Myocyte (in vitro differentiated cells): Measurements from ENCODE around the gene ZMIZ1. TPM values are rescaled to one million over a fixed set of nuclear protein-coding genes. Genes with fewer than 3 reads are reported as not detected.

Experiments used
- DNase-seq: peaks from one replicate; pipeline ENCODE4 v3.0.0-alpha.2; 2012; ENCODE audit warnings: low read depth
- total RNA-seq: library from RNA; depleted of rRNA; stranded (reverse); fragments of >200 nt; gene quantifications from 2 replicates; pipeline ENCODE4 v1.2.3, GENCODE V29; 2014

ZMIZ1 gene
- total RNA-seq, 1 donor from 2014 or later, result 10.0 TPM

GRCh38 chr10:79166312-79166721 is 97.6 kb downstream of the ZMIZ1 start:
- peak; percentile 91 for DNase-seq

DNA sequence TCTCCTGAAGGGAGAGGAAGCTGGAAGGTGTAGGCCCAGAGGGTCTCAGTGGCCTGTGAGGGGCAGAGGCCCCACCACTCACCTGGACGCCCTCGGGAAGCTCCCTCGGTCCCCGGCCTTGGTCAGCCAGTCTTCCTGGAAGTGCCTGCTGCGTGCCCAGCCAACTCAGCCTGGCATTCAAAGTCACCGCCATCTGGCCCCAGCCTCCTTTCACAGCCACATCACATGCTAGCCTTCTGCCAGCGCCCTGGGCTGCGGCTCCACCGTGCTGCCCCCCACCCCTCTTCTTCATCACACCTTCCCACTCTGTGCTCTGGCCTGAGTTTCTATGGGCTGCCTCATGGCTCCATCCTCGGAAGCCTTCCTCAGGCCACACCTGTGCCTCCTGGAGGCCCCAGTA is 98.0 kb downstream of the ZMIZ1 start:
- no peak for DNase-seq

DNA sequence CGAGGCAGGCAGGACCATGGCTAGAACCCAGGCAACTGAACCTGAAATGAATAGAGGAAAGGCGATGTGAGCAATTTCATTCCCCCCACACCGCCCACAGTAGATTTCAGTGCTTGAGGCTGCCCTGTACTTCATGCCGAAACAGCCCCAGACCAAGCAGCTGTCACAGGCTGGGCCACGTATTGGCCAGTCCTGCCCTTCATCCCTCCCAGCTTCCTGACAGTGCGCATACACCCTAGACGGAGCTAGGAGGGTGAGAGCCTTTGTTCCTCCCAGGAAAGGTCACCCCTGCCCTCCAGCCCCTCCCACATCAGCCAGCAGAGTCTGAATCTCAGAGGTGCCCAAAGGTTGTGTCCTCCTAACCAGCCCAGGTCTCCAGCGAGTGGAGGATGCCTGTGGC is 98.8 kb downstream of the ZMIZ1 start:
- no peak for DNase-seq

GRCh38 chr10:79168210-79168609 is 99.4 kb downstream of the ZMIZ1 start:
- no peak for DNase-seq

- peak; percentile 91 for DNase-seq
Measured at GRCh38 chr10:79170226-79170752, 101.5 kb downstream of the ZMIZ1 start.

GRCh38 chr10:79170993-79171392 is 102.2 kb downstream of the ZMIZ1 start:
- no peak for DNase-seq

- DNase-seq, result no peak
Measured at GRCh38 chr10:79171504-79171903, 102.7 kb downstream of the ZMIZ1 start.

DNA sequence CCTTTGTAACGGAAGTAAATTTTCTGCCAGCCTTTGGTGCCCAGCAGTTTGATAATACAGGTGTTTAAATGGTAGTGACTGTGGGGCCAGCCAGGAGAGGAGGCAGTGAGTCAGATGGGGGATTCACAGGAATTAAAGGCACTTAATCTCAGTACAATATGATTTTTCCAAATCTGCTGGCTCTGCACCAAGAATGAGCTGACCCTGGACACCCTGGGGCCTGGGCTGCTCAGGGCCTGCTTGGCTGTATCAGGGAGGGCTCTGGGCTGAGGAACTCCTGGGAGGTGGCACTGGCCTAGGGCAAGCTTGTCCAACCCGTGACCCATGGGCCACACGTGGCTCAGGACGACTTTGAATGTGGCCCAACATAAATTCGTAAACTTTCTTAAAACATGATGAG is 104.1 kb downstream of the ZMIZ1 start:
- no peak for DNase-seq

DNA sequence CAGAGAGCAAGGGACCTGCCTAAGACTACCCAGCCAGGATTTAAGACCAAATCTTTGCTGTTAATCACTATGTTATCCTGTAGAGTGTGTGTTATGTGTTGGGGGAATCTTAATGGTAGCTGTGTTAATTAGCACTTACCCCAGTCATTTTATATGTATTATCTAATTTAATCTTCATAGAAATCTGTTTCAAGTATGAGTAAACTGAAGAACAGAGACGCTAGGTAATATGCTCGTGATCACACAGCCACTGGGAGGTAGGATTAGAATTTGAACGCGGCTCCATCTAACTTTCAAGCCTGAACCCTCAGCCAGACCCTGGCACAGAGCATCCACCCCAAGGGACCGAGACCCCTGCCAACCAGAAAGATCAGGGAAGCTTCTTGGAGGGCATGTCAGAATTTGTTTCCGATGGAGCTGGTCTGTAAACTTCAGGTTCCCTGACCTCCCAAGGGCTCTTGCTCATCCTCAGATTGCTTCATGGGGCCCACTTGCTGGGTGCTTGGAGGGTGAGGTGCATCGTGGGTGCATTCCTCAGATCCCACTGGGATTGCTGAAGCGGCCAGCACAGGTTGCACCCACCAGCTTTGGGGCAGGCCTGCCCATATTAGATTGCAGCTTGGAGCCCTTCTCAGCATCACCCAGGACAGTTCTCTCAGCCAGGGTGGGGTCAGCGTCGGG is 105.0 kb downstream of the ZMIZ1 start:
- no peak for DNase-seq

DNA sequence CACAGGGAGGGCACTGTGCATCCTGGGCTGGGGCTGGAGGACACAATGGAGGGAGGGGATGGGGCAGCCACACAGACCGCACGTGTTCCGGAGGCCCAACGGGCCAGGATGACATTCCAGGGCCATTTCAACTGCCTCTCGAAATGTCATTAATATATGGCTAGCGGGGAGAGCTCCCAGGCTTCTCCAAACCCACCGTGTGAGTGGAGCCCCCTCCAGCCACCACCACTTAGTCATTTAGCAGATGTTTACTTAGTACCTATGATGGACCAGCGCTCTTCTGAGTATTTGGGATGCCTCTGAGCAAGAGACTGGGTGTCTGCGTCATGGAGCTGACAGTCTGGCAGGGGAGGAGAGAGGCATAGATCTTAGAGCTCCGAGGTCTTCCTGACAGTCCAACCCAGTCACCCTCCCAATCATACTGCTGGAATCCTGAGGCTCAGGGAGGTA is 107.3 kb downstream of the ZMIZ1 start:
- DNase-seq, result no peak

- DNase-seq, result no peak
Measured at GRCh38 chr10:79176949-79177602, 108.3 kb downstream of the ZMIZ1 start.

DNA sequence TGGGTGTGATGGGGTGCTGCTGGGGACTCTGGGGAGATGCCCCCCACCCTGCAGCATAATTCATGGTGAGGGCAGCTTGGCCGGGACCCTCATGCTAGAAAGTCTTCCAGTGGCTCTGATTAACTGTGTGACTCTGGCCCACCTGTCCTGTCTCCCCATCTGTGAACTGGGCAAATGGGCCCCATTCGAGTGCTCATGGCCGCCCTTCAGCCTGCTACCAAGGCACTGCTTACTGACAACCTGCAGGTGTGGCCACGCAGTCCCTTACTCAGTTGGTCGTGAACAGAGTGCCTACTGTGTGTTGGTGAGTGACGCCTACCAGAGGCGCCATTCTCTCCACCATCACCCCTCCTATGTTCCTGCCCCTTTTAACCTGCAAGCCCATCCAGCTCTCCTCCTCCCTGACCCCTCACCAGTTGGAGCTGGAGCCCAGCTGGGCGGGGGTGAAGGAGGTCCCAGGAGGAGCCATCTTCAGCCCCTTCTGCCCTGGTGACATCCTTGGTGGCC is 109.4 kb downstream of the ZMIZ1 start:
- DNase-seq, result no peak

- DNase-seq, result peak; percentile 62
Measured at GRCh38 chr10:79178614-79179163, 109.9 kb downstream of the ZMIZ1 start.

- DNase-seq, result no peak
Measured at GRCh38 chr10:79179164-79179956, 110.6 kb downstream of the ZMIZ1 start.

DNA sequence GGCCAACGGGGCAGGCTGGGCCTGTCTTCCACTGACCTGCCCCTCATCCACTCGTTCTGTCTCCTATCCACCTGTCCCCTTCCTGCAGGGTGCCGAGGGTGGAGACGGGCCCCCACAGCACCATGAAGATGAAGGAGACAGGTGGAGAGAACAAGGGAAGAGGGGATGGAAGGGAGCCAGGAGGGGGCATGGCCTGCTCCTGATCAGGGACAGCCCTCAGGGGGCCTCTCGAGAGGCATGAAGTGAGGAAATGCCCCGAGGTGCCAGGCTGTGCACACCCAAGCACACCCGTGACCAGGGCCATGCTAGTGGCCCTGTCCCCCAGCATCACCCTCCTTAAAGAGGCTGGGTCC is 111.2 kb downstream of the ZMIZ1 start:
- no peak for DNase-seq

DNA sequence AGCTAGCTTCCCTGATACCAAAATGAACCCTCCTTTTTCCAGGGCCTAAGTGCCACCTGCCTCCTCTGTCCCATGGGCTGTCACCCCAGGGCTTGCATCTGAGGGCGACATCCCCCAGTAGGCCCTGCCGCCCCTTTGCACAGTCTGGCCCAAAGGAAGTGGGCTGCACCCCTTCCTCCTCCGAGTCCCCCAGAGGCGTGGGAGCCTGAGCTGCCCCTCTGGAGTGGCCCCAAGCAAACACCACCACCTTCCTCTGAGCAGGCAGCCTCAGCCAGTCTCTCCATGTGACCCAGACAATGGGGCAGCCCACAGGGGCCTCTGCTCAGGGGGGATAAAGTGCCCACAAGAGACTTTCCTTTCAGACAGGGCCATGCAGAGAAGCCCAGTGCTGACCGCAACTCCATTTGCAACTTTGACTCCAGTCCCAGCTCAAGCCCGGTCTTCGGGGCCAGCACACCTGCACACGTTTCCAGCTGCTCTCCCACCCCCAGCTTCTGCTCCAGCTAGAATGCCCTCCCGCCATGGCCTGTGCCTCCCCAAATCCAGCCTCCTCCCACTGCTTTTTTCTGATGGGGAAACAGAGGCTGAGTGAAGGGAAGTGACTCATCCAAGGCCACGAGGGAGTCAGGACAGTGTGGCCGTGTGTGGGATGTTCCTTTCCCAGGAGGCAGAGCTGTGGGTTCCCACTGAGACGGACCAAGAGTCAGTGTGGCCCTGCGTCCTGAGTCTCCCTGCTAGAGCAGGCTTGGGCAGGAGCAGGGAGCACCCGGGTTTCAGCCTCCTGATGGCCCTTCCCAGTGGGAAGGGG is 111.9 kb downstream of the ZMIZ1 start:
- DNase-seq, result no peak

GRCh38 chr10:79181227-79181626 is 112.5 kb downstream of the ZMIZ1 start:
- DNase-seq, result no peak

DNA sequence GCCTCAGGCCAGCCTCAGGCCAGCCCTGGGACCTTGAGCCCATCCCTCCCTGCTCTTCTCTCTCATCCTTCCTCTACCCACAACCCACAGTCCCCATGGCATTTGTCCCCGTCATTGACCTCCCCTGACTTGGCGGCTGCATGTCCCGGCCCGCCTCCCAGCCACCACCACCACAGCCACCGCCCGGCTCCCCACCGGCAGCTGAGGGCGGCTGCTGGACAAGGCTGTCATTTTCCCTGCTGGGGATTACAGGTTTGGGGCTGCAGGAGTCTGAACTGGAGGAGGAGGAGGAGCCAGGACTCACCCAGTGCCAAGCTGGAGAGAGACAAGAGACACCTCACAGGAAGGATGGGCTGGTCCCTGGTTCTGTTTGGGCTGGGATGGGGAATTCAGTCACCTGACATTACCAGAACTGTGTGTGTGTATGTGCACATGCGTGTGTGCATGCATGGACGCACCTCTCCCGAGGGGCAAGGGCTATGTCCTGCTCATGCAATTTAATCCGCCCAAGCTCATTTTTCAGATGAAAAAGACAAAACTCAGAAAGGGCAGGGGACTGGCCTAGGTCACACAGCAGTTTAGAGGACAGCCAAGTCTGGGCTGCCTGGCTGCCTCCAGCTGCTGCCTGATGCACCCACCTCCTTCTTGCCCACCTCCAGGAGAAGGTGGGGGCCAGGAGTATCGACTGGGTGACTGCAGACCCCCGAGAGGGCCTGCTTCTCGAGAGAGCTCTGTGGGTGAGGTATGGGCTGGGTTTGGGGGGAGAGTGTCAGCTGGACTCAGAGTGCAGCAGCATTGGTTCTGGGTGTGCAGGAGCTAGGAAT is 113.1 kb downstream of the ZMIZ1 start:
- peak; percentile 89 for DNase-seq

DNA sequence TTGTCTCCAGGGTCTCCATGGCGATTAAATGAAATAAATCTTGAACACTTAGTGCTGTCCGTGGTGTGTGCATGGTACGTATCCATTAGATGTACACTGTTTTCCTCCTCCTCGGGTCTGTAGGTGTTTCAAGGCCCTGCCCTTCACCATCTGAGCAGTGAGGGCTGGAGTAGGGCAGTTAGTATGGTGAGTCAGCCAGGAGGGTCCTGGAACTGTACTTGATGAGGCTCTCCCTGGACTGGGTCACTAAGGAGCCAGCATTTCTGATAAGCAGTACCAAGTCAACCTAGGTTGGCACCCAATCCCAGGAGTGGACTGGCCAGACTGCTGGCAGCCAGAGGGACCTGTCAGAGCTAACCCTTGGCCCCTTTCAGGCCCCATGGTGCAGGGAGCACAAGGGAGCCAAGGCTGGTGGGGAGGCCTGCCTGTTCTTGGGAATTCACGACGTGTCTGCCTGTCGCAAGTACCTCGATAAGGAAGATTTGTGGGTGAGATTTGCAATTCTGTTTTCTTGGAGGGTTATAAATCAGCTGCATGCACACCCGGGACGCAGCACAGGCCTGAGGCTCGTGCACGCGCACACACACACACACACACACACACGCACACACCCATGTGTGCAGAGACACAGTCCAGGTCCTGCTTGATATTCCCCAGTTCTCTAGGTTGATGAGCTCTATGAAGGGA is 114.2 kb downstream of the ZMIZ1 start:
- no peak for DNase-seq
